NCI-H2196 (cell line): Measurements from ENCODE around the gene KCNK3.
A peak's percentile ranks its signal among the peaks of the same experiment; 100 is the strongest.
"Not testable (repeated sequence)": the region's sequence is repeated elsewhere in the genome, so short reads cannot be mapped to it uniquely, and the experiment has no call there.

ENCODE experiments used
- DNase-seq: peaks from one replicate; lab custom pipeline; 2025; ENCODE audit not compliant: unreplicated experiment; lab: John Stamatoyannopoulos, UW

KCNK3 gene

DNA sequence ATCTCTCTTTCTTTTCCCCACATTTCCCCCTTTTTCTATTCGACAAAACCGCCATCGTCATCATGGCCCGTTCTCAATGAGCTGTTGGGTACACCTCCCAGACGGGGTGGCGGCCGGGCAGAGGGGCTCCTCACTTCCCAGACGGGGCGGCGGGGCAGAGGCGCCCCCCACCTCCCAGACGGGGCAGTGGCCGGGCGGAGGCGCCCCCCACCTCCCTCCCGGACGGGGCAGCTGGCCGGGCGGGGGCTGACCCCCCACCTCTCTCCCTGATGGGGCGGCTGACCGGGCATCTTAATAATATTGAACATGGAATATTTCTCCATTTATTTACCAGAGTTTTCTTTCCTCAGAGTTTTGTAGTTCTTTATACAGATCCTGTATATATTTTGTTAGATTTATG is 27.2 kb upstream of the KCNK3 start:
- not testable (repeated sequence) for DNase-seq

DNA sequence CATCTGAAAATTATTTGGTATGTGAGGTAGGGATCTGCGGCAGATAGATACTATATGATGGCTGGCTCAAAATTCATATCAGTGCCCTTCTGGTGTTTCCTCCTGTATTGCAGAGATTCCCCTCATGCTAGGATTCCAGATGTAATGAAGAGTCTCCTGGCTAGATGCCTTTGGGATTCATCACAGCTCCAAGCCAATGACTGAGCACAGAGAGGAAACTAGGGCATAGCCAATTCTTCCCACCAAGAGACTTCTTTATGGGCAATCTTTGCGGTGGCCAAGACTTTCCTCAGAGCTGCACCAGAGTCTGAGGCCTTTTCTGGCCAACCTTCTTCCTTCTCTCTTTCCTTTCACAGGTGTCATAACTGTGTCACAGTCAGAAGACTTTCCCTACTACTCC is 25.9 kb upstream of the KCNK3 start:
- DNase-seq, result no peak

DNA sequence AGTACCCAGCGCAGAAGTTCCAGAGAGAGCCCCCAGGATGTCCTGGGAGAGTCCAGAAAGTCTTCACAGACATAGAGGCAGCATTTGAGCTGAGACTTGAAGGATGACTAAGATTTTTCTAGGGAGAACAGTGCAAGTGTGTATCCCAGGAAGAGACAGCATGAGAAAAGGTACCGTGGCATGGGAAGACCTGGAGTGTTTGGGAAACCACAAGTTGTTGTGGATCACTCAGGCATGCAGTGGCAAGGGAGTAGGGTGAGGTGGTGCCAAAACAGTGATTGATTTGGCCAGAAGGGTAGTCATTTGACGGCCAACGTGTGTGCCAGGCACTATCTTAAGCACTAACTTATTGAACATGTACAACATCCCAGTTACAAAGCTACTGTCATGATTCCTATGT is 24.5 kb upstream of the KCNK3 start:
- no peak for DNase-seq

DNA sequence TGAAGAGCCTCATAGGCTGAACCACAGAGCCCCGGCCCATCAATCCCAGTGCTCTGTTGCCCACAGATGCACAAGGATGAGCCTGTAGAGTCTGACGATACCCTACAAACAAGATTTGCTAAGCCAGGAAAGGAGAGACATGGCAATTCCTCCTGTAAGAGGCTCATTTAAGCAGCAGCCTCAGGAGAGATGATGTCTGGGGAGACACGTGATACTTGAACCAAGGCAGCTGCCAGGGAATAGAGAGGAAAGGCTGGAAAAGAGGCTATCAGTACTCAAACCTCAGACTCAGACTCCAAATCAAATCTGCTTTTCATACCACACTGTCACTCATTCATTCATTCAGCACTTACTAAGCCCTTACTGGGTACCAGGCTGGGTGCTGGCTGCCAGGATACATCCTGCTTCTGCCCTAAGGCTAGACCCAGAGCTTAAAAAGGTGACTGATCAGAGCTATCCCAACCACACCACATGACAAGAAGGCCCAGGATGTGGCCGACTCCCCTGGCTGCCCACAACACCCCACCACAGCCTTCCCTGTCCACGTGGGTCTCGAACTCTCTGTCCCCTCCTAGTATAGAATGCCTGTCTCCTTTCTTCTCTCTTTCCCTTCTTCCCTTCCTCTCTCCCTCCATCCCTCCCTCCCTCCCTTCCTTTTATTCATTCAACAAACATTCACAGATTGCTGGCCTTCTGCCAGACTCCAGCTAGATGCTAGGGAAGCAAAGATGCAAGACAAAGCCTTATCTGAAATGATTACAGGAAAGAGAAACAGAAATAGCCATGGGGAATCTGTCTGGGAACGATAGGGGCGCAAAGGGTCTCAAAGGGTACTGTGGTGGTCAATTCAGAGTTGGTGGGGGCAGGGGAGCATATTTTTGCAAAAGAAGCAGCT is 23.4 kb upstream of the KCNK3 start:
- no peak for DNase-seq

DNA sequence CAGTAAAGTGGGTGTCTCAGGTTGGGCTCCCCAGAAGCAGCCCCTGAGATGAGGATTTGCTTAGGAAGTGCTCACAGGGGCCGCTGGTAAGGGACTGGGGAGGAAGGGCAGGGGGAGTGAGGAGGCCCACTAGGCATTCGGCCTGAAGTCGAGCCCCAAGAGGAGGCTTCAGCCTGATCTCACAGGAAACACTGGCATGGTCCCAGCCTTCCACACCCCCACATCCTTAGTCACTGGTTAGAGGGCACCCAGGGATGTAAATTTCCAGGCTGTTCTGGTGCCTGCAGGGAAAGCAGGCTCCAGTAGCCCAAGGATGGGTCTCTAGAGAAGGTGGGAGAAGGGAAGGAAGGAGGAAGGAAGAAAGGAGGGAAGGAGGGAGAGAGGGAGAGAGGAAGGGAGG is 22.4 kb upstream of the KCNK3 start:
- no peak for DNase-seq

DNA sequence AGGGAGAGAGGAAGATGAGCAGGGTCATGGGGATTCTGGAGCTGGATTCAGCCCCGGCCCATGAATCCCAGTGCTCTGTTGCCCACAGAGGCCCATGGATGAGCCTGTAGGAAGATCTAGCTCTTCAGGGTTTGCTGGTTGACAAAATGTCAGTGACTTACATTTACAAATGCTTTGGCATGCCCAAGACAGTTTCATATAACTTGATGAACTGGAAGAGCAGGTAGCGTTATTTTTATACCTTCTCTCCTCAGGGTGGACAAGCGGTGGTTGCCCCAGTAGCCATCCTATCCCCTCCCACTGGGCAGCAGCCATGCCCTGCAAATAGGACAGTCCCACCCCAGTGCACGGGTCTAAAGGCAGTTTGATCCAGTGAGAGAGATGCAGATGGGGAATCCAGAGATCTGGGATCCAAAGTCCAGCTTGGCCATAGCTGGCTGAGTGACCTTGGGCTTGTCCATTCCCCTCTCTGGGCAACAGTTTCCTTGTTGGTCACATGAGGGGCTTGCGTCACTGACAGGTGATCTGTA is 21.5 kb upstream of the KCNK3 start:
- DNase-seq, result no peak

DNA sequence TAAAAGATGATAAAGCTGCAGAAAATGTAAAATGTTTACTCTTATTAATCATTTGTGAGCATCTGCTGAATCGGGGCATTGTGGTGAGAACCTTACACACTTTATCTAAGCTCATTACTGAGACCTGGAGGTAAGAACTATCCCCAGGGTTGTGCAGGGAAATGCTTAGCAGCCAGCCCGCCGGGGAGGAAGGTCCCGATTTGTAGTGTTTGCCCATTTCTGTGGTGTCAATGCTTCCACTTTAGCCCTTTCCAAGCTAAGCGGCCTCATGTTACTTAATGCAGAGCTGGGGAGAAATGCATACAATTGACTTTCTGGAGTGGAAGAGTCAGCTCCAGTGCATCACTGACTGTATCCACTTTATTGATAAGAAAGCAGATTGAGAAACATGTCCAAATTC is 20.8 kb upstream of the KCNK3 start:
- no peak for DNase-seq

DNA sequence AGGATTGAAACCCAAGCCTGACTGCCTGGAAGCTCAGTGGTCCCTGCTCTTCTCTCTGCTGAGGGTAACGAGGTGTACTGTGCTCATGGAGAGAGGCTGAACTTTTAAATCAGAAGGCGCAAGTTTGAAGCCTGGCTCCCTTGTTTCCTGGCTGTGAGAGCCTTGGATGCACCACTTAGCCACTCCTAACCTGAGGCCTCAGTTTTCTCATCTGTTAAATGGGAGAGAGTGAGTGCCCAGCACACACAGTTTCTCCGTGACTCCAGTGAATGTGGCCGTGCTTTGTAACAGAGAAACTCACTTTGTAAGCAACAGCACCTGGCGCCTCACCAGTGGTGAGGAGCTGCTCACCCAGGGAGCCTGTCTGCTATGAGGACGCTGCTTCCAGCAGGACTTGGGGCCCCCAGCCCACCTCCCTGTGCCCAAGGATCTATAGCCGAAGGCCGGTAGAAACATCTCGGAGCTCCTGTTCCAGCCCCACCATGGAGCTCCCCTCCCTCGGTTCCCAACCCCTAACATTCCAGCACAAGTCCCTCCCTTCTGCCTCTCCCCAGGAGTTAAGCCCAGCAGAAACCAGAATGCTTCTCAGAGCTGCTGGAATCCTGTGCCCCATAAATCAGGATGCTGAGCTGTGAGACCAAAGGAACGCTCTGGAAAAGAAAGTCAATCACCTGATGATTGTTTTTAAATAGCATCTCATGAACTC is 20.3 kb upstream of the KCNK3 start:
- DNase-seq, result no peak

DNA sequence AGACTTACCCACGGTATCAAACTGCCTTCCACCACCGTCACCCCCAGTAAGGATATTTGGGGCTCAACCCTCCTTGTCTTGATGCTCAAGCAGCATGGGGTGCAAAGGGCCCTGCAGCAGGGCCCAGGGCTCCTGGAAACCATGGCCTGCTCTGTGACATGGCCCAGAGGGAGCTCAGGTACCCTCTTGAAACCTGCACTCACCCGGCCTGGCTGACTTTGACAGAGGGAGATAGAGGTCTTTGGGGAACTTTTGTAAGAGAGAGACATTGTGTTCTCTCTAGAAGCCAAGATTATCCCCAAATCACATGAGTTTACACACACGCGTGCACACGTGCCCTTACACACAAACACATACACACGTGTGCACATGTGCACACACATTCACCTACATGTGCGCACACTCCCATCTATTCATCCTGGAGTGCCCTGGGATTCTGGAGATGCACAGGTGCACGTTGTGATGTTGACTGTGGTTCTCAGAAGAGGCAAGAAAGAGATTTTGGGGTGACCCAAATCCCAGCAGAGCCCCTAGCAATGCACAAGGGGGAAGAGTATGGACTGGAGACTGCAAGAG is 19.6 kb upstream of the KCNK3 start:
- no peak for DNase-seq

DNA sequence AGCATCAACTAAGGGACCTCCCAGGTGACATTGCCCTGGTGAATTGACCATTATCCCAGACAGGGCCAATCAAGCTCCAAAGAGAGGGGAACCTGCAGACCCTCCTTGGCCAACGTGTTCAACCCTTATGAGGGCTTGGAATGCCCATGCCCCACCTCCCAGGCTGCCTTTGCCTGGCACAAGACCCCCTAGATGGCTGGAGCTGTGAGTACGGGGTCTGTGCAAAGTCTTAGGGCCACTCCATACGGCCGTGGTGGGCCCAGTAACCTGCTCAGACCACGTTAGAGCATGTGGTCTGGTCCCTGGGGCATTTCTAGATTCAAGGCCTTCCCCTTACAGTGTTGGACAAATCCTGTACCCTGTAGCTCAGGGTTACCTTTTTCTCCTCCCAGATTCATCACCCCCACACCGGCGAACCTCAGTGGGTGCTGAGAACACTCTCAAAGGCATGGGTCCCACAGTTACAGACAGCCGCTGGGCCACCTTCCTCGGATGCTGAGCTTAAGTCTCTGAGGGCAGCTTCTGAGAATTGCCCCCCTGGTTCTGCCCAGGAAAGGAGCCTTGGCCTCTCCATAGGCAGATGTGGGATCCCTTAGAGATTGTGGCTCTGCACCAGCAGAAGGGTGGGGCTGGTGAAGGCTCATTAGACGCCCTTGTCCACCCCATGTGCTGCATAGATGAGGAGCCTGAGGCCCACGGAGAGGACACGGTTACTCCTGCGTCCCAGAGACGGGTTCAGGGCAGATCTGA is 18.3 kb upstream of the KCNK3 start:
- no peak for DNase-seq

DNA sequence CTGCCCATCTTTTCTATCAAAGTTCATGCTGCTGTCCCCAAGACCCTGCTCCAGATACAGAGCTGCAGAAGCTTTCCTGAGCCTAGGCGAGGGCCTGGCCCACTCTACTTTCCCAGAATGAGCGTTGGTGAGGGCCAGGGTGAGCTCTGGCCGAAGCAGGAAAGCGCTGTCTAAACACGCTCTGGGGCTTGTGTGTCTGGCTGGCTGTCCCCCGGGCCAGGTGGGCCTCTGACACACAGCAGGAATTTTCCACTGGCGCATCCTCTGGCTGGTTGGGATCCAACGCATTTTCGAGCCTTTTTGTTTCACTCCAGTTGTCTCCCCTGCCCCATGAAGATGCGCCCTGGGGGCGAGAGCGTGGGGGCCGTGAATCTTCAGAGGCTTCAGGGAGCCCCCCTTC is 17.8 kb upstream of the KCNK3 start:
- DNase-seq, result no peak

DNA sequence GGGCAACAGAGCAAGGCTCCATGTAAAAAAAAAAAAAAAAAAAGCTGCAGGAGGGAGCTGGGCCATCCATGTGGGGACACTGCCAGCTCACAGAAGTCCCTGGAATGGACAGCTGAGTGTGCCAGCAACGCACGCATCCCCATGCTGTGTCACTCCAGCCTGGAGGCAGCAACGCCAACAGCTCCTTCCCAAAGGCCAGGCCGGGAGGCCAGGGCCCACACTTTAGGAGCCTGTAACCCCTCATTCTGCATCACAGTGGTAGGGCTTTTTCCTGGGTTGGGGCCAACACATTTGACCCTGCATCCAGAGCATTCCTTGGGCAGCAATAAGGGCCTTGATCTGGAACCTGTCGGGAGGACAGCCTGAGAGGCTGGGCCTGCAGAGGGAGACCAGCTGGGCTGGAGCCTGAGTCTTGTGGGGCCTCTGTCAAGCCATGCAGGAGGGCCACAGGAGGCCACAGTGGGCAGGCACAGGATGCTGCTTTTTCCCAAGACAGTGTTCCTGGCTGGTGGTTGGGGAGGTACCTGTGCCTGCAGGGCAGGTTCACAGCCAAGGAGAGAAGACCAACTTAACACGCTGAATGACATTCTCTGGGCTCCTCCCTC is 16.8 kb upstream of the KCNK3 start:
- no peak for DNase-seq

DNA sequence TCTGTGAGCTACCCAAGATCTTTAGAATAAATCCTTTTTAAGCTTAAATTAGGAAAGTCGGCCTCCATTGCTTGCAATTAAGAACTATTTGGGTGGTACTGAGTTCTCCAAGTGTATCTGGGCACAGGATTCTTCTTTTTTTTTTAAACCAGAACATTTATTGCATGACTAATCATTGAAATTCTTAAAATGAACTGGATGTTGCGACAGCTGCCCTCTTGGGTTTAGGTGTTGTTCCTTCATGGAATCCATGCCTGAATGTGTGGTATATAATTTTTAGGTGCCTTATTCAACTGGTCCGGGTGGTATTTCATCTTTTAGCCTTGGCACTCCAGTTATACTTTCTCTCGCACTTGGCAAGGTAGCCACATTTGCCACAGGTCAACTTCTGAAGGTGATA is 14.5 kb upstream of the KCNK3 start:
- DNase-seq, result no peak

DNA sequence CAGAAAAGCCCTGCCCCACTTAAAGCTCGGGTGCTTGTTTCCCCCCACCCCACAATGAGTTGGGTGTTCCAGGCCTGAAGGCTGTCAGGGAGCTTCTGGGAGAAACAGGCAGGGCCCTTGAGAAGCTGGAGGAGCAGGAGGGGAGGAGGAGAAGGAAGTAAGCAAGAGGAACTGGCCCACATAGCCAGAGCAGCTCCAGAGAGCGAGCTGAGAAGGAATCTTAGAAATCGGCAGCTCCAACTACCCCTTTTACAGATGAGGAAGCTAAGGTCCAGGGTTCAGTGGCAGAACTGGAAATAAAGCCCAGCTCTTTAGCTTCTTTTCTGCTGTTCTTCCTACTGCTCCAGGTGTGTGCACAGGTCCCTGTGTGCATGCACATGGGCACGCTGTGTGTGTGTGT is 12.7 kb upstream of the KCNK3 start:
- DNase-seq, result no peak

DNA sequence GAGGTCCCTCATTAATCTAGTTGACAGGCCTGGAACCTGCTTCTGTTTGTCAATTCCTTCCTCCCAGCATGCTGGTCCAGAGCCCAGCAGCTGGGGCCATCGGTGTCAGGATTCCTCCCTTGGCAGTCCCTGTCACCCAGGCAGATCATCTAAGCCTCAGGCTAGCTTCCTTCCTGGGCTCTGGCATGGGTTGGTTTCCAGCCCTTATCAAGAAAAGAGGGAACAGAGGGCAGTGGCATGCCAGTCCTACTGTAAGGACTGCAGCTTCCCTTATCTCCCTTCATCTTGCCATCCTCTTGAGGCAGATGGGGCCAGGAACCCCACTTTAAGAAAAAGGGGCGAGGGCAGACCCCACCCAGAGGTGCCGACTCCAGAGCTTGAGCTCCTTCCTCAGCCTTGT is 10.9 kb upstream of the KCNK3 start:
- DNase-seq, result no peak

DNA sequence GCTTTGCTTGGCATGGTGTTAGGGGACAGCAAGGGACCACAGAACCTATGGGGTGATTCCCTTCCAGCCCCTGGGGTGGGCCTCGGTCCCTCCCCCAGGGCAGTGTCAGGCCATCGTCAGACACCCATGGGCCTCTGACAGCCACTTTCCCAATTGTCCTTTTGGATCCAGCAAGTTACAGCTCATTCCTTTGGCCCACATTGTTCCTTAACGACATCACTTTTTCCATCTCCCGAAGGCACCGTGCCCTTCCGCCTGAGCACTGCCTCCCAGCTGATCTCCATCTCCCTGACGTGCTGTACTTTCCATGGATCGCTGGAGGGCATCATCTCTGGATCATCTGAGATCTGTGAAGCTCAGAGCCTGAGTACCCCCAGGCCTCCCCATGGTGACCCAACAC is 10.4 kb upstream of the KCNK3 start:
- no peak for DNase-seq

DNA sequence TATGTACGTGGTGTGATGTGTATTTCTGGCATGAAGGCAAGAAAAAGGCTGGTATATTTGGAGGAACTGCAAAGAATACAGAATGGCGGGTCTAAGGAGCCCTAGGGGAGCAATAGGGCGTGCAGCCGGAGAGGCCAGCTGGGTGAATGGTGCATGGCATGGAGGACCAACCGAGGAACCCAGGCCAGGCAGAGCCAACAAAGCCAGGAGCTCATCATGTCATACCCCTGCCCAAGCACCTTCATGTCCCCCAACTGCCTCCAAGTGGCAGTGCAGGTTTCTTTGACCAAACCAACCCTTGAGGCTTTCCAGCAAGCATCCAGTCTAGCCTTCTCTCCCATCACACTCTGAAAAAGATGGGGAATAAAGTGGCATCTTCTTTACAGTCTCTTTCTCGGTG is 8.9 kb upstream of the KCNK3 start:
- DNase-seq, result no peak

DNA sequence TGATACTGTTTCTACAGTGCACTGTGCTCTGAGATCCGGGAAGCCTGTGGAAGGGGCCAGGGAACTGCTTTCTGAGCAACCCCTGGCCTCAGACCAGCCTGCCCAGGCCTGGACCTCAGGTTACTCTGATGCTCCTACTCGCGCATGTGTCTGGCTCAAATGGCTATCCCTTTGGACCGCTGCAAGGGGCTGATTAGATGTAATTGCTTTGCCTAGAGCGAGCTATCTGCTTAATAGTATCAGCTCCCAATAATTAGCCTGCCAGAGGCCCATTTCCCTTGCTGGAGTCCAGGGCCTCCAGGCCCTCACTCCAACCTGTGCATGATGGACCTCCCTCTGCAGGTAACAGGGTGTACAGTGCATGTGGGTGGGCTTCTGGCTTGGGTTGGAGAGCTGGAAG is 7.2 kb upstream of the KCNK3 start:
- no peak for DNase-seq

DNA sequence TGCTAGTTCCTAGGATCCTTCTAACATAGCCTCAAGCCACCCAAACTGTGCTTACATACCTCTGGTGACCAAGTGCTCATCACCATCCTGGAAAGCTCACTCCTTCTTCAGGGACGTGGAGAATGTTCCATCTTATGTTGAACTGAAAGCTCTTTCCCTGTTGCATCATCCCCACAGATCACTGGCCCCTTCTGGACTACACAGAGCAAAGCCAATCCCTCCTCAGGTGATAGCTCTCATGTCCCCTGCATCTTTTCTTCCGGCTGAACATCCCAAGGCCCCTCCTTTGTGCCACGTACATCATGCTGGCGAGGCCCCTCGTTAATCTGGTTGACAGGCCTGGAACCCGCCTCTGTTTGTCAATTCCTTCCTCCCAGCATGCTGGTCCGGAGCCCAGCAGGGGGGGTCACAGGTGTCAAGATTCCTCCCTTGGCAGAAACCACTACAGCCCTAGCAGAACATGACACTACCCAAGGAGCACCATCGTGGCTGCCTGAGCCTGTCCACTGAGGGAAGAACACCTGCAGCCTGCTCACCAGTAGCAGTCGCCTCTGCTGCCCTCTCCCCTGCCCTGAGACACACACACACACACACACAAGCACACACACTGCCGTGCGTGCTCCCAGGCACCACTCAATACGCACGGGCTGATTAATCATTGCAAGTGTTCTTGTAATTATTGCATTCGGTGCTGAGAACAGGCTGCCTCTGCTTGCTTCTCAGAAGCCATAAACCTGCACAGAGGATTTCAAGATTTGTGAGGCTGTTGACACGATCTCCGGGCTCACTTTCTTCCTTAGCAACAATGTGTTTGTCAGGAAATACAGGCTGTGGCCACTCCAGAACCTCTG is 6.3 kb upstream of the KCNK3 start:
- peak; percentile 92 for DNase-seq

DNA sequence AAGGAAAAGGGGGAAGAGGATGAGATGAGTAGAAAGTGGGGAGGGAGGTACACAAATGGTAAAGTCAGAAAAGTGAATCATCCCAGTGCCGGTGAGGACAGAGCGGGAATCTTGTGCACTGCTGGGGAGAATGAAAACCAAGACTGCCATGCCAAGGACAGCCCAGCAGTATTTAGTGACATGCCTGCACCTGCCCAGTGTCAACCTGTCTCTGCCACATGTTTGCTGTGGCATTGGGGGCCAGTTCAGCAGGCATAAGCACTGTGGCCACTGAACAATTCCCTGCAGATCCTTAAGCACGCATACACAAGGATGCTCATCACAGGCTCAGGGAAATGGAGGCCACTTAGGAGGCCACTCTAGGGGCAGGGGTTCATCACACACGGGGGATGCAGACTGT is 5.2 kb upstream of the KCNK3 start:
- peak; percentile 44 for DNase-seq
